Hepatocyte (in vitro differentiated cells): Measurements from ENCODE around the gene ADGRB3. TPM values are rescaled to one million over a fixed set of nuclear protein-coding genes. Genes with fewer than 3 reads are reported as not detected.
"Not testable (repeated sequence)": the region's sequence is repeated elsewhere in the genome, so short reads cannot be mapped to it uniquely, and the experiment has no call there.

ENCODE experiments used
- DNase-seq: peaks from one replicate; pipeline ENCODE4 v3.0.0-alpha.2; 2016; ENCODE audit warnings: low spot score
- H2AFZ ChIP-seq: fragments of 200-600 bp; sonication (generic); 2 replicates; pipeline ENCODE4 v1.6.0; 2016; ENCODE audit warnings: antibody characterized with exemption, mild to moderate bottlenecking
- H3K27ac ChIP-seq: fragments of 200-600 bp; sonication (generic); 2 replicates; pipeline ENCODE4 v1.5.1; 2016; ENCODE audit warnings: mild to moderate bottlenecking
- H3K27me3 ChIP-seq: fragments of 200-600 bp; sonication (generic); 2 replicates; pipeline ENCODE4 v1.6.1; 2016
- H3K36me3 ChIP-seq: fragments of 200-600 bp; sonication (generic); replicated peaks from 2 replicates; pipeline ENCODE4 v1.5.1; 2016; ENCODE audit warnings: low read depth; ENCODE audit not compliant: insufficient read depth
- H3K4me1 ChIP-seq: fragments of 200-600 bp; sonication (generic); 2 replicates; pipeline ENCODE4 v1.5.1; 2016; ENCODE audit warnings: mild to moderate bottlenecking, moderate library complexity; ENCODE audit not compliant: insufficient read depth
- H3K4me2 ChIP-seq: fragments of 200-600 bp; sonication (generic); 2 replicates; pipeline ENCODE4 v1.6.0; 2016
- H3K4me3 ChIP-seq: fragments of 200-600 bp; sonication (generic); 2 replicates; pipeline ENCODE4 v1.5.1; 2016; ENCODE audit warnings: mild to moderate bottlenecking
- H3K79me2 ChIP-seq: fragments of 200-600 bp; sonication (generic); 2 replicates; pipeline ENCODE4 v1.6.0; 2017; ENCODE audit warnings: mild to moderate bottlenecking
- H3K9me2 ChIP-seq: fragments of 200-600 bp; sonication (generic); replicated peaks from 2 replicates; pipeline ENCODE4 v1.6.0; 2017; ENCODE audit warnings: mild to moderate bottlenecking; ENCODE audit not compliant: insufficient read depth
- H3K9me3 ChIP-seq: fragments of 200-600 bp; sonication (generic); 2 replicates; pipeline ENCODE4 v1.5.1; 2016; ENCODE audit warnings: low read depth, mild to moderate bottlenecking
- H4K20me1 ChIP-seq: fragments of 200-600 bp; sonication (generic); 2 replicates; pipeline ENCODE4 v1.6.0; 2016; ENCODE audit warnings: mild to moderate bottlenecking; ENCODE audit not compliant: insufficient read depth, poor library complexity, severe bottlenecking
- CTCF ChIP-seq: fragments of 200-600 bp; sonication (generic); IDR thresholded peaks from 2 replicates; pipeline ENCODE4 v1.5.1; 2016; ENCODE audit warnings: antibody characterized with exemption, mild to moderate bottlenecking; ENCODE audit not compliant: poor library complexity
- EZH2 ChIP-seq: fragments of 200-600 bp; sonication (generic); IDR thresholded peaks from 2 replicates; pipeline ENCODE4 v1.6.1; 2016; ENCODE audit warnings: antibody characterized with exemption, mild to moderate bottlenecking, borderline replicate concordance
- EZH2phosphoT487 ChIP-seq: fragments of 200-600 bp; sonication (generic); IDR thresholded peaks from one replicate; pipeline ENCODE4 v1.6.1; 2018; ENCODE audit warnings: antibody characterized with exemption, mild to moderate bottlenecking, low read depth, moderate library complexity; ENCODE audit not compliant: unreplicated experiment, severe bottlenecking
- WGBS: methylation state at CpG from one replicate; pipeline ENCODE4 v1.1.6; 2016; ENCODE audit warnings: low lambda C conversion rate; ENCODE audit errors: missing lambda C conversion rate; 5-methylcytosine and 5-hydroxymethylcytosine counted together
- polyA plus RNA-seq: library from polyadenylated mRNA; unstranded; fragments of >200 nt; fragmentation: Nextera tagmentation; extraction: Ambion mirVana; gene quantifications from 2 replicates; pipeline ENCODE4 v1.2.1, GENCODE V29; 2016
- total RNA-seq: library from RNA; depleted of rRNA; stranded (reverse); fragments of >200 nt; gene quantifications from 2 replicates; pipeline ENCODE4 v1.2.3, GENCODE V29; 2014

Gene ADGRB3
- total and polyA plus RNA-seq, 2 experiments from 2014 or later: 0.17 to 2.2 TPM

- 12% methylated on average over 2 of the region's 2 CpGs for WGBS
- DNase-seq: peak; percentile 28
- Histone ChIP-seq H3K9me3 (no peaks in the 10 kb centered on the region), H3K4me2 (no peak overlapping the region), H4K20me1 (no peaks in the 10 kb centered on the region), H3K79me2 (no peaks in the 10 kb centered on the region), H3K27me3 (no peaks in the 10 kb centered on the region), H3K36me3 (no peaks in the 10 kb centered on the region), H3K4me3 (no peak overlapping the region), H3K27ac (no peak overlapping the region), H3K9me2 (no peaks in the 10 kb centered on the region), H3K4me1 (no peaks in the 10 kb centered on the region), H2AFZ (no peak overlapping the region)
- TF ChIP-seq CTCF: peak; percentile 32
- no peak for TF ChIP-seq EZH2phosphoT487
Observed at GRCh38 chr6:68975064-68975463, 340.0 kb downstream of the ADGRB3 start.

DNA sequence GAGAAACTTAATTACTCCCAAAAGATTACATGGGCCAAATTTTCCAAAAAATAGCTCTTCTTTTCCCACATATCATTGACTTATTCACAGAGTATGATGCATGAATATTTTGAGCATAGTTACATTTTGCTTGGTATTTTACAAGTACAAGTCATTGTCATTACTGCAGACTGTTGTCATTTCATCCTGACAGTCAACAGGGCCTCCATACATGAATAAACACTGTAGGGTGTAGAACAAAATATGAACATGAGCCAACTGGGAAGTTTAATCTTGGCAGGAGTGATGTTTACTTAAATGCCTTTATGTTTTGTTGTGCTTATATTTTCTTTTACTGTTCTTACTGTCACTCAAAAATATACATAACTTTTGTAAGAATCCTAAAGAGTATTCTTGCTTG is 340.7 kb downstream of the ADGRB3 start:
- Histone ChIP-seq H3K36me3 (no peaks in the 10 kb centered on the region), H3K4me1 (no peaks in the 10 kb centered on the region), H3K9me2 (no peaks in the 10 kb centered on the region), H2AFZ (no peak overlapping the region), H3K79me2 (no peaks in the 10 kb centered on the region), H3K4me3 (no peak overlapping the region), H3K9me3 (no peaks in the 10 kb centered on the region), H3K27ac (no peak overlapping the region), H4K20me1 (no peaks in the 10 kb centered on the region), H3K4me2 (no peak overlapping the region), H3K27me3 (no peaks in the 10 kb centered on the region)
- TF ChIP-seq EZH2phosphoT487 (no peak), CTCF (no peak), EZH2 (no peak)
- no peak for DNase-seq

DNA sequence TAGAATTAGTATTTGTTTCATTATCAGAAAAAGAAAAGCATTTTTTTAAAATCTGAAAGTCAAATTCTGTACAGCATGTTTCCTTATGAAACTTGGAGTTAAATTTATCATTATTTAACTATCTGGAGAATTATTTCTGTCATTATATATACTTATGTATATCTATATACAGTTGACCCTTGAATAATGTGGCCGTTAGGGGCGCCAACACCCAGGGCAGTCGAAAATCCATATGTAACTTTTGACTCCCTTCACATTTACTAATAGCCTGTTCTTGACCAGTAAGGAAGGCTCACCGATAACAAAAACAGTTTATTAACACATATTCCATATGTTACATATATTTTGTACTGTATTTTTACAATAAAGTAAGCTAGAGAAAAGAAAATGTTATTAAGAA is 341.2 kb downstream of the ADGRB3 start:
- H3K27ac ChIP-seq: no peak overlapping the region
- H3K79me2 ChIP-seq: no peaks in the 10 kb centered on the region
- no peaks in the 10 kb centered on the region for H3K9me3 ChIP-seq
- no peaks in the 10 kb centered on the region for H3K4me1 ChIP-seq
- H3K4me3 ChIP-seq: no peak overlapping the region
- no peak for TF ChIP-seq EZH2
- TF ChIP-seq CTCF: no peak
- no peak for TF ChIP-seq EZH2phosphoT487
- no peak for DNase-seq
- H3K27me3 ChIP-seq: no peaks in the 10 kb centered on the region
- H2AFZ ChIP-seq: no peak overlapping the region
- H4K20me1 ChIP-seq: no peaks in the 10 kb centered on the region
- no peaks in the 10 kb centered on the region for H3K36me3 ChIP-seq
- 51% methylated on average over 4 of the region's 4 CpGs for WGBS
- H3K9me2 ChIP-seq: no peaks in the 10 kb centered on the region
- H3K4me2 ChIP-seq: no peak overlapping the region

DNA sequence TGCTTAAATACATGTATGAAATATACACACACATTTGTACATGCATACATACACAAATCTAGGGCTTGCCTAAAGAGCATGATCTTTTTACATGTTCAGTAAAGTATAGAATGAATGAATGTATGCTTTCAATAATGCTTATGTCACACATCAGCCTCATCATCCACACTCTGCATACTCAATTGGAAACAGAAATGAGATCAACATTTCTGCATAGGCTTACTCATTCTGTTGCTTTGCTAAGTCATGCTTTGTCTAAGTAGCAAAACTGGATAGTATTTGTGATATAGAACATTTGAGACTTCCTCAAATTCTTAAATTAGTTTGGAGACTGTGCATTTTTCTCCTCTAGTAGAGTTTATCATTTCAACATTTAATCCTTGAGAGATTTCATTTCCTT is 343.3 kb downstream of the ADGRB3 start:
- no peaks in the 10 kb centered on the region for H3K9me2 ChIP-seq
- TF ChIP-seq EZH2phosphoT487 (no peak), CTCF (no peak), EZH2 (no peak)
- no peaks in the 10 kb centered on the region for H3K36me3 ChIP-seq
- no peak overlapping the region for H3K4me3 ChIP-seq
- no peak for DNase-seq
- H3K79me2 ChIP-seq: no peaks in the 10 kb centered on the region
- H3K4me1 ChIP-seq: no peaks in the 10 kb centered on the region
- no peaks in the 10 kb centered on the region for H4K20me1 ChIP-seq
- H3K9me3 ChIP-seq: no peaks in the 10 kb centered on the region
- no peak overlapping the region for H2AFZ ChIP-seq
- no peak overlapping the region for H3K4me2 ChIP-seq
- no peaks in the 10 kb centered on the region for H3K27me3 ChIP-seq
- H3K27ac ChIP-seq: no peak overlapping the region

- H3K4me1 ChIP-seq, H3K27me3 ChIP-seq, H3K27ac ChIP-seq, DNase-seq, H2AFZ ChIP-seq, H3K9me2 ChIP-seq, H3K9me3 ChIP-seq, H3K4me3 ChIP-seq, H3K4me2 ChIP-seq, H3K36me3 ChIP-seq, H3K79me2 ChIP-seq, H4K20me1 ChIP-seq: not testable (repeated sequence)
- WGBS: 94% methylated on average over 7 of the region's 7 CpGs
Observed at GRCh38 chr6:68981668-68982067, 346.6 kb downstream of the ADGRB3 start.
